Glomerular endothelial cell (primary cell): Measurements from ENCODE around the gene XRCC1. TPM values are rescaled to one million over a fixed set of nuclear protein-coding genes. Genes with fewer than 3 reads are reported as not detected.

Experiments
- DNase-seq: peaks from one replicate; pipeline ENCODE4 v3.0.0-alpha.2; 2011; ENCODE audit warnings: low read depth, low spot score; ENCODE audit errors: extremely low read depth
- total RNA-seq: library from RNA; depleted of rRNA; stranded (reverse); fragments of >200 nt; gene quantifications from 2 replicates; pipeline ENCODE4 v1.2.3, GENCODE V29; 2015

The XRCC1 gene
- total RNA-seq, 1 donor from 2014 or later, result 34.3 TPM

DNA sequence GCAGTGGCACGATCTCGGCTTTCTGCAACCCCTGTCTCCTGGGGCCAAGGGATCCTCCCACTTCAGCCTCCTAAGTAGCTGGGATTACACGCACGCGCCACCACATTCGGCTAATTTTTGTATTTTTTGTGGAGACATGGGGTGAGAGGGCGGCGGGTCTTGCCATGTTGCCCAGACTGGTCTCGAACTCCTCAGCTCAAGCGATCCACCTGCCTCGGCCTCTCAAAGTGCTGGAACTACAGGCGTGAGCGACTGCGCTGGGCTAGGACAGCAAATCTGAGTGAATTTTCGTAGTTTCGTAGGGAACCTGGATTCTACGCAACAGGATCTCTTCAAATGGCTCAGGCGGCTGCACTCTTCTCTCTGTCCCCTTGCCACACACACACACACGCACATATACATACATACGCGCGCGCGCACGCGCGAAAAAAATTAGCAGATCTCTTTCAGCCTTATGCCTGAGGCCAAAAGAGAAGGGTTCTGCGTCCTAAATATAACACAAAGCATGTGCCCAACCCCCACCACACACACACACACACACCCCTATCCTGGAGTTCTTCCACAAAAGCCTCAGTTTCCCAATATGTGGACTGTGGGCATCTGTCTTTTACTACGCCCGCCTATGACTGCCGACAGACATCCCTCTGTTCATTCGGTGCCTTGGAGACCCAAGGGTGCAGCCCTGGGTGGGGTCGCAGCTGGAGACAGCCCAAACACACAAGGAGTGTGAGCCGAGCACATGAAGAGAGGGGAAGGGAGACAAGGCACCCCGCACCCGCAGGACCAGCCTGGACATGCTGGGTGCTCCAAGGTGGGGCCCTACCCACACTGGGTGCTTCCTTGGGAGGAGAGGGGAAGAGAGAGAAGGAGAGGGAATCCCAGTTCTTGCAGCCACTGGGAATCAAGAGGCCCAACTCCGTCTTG lies 890 bp upstream of the XRCC1 start:
- DNase-seq, result no peak

- no peak for DNase-seq
Measured at GRCh38 chr19:43574424-43575155, 737 bp downstream of the XRCC1 start.

DNA sequence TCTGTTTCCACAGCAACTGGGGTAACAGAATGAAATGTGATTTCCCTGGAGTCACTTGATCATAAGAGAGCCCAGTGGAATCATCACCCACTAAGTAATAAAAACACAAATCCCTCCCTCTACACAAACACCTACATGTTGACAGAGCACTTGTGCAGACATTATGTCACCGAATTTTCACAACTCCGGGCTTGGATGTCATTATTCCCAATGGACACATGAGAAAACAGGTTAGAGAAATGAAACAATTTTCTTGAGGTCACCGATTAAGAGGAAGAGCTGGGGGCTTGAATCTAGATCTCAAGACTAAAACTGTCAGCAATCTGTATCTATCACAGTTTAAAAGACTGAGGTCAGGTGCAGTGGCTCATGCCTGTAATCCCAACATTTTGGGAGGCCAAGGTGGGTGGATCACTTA lies 3.1 kb downstream of the XRCC1 start:
- DNase-seq, result no peak

DNA sequence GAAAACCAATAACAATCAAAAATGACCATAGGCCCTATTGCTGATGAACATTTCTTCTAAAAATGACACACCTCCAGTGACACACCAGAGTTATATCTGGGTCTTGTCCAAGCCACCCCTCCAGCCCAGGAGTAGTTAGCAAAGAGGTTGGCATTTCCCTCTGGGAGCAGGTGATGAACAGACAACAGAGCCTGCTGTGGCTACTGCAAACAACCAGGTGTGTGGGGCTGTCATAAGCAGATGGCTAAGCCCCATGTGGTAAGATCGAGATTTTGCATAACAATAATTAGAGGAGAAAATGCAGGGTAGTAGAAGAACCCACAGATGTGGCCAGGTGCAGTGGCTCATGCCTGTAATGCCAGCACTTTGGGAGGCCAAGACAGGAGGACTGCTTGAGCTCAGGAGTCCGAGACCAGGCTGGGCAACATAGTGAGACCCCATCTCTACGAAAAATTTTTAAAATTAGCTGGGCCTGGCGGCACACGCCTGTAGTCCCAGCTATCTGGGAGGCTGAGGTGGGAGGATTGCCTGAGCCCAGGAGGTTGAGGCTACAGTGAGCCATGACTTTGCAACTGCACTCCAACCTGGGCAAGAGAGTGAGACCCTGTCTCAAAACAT lies 5.0 kb downstream of the XRCC1 start:
- DNase-seq, result no peak

GRCh38 chr19:43569657-43570056 lies 5.7 kb downstream of the XRCC1 start:
- DNase-seq, result no peak

GRCh38 chr19:43564800-43565199 lies 10.5 kb downstream of the XRCC1 start:
- DNase-seq, result no peak

GRCh38 chr19:43563816-43564457 lies 11.4 kb downstream of the XRCC1 start:
- no peak for DNase-seq

DNA sequence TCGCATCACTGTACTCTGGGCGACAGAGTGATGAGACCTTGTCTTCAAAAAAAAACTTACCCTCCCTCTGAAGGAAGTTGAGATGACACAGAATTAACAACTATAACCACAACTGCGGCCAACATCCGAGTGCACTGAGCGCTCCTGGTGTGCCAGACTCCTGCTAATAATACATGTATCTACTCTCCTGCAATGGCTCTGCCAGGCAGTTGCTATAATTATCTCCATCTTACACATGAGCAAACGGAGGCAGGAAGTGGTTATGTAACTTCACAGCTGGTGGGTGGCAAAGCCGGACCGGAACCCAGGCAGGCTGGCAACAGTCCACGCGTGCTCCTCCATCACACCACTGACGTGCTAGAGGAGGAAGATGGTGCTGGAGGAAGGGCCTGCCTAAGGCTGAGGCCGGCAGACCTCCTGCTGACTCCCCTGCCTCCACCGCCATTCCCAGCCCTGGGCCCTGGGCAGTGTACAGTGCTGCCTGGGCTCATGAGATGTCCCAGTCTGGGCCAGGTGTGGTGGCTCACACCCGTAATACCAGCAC lies 12.6 kb downstream of the XRCC1 start:
- no peak for DNase-seq

DNA sequence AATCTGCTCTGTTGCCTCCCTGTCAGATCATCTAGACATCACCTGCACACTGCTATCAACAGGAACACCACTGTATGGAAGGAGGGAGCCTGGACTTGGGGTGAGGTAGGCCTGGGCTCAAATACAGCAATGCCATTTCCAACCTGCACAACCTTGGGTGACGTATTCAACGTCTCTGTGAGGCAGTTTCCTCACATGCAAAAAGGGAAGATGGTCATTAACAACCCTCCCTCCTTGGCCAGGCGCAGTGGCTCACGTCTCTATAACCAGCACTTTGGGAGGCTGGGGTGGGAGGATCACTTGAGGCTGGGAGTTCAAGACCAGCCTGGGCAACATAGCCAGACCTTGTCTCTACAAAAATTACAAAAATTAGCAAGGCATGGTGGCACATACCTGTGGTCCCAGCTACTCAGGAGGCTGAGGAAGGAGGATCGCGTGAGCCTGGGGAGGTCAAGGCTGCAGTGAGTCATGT lies 13.1 kb downstream of the XRCC1 start:
- DNase-seq, result no peak

DNA sequence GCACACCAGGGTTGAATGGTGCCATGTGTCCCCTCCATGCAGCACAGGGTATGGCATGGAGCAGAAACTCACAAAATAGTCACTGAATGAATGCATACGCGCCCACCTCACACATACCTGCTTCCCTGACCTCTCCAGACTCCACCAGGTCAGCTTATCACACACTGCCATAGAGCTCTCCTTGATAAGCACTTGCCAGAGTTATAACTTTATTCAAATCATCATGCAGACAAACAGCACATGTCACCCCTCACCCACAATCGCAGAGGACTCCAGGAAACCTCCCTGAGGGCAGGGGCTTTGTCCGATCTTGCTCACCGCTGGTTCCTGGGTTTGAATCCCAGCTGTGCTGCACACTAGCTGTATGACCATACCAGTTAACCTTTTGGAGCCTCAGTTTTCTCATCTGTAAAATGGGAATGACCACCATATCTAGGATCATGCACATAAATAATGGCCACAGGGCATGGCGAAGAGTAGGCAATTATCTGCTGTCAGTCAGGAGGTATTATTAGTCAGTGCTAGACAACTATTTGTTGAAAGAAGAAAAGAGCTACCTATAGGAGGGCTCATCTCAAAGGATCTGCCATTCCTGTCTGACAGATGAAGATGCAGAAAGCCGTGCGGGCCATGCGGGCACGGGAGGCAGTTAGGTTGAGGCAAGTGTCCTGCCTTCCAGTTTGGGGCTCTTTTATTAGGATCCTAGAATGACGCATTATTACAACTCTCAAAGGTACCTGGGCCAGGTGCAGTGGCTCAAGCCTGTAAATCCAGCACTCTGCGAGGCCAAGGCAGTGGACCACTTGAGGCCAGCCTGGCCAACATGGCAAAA lies 14.0 kb downstream of the XRCC1 start:
- DNase-seq, result no peak

- DNase-seq, result no peak
Measured at GRCh38 chr19:43560687-43561086, 14.6 kb downstream of the XRCC1 start.

DNA sequence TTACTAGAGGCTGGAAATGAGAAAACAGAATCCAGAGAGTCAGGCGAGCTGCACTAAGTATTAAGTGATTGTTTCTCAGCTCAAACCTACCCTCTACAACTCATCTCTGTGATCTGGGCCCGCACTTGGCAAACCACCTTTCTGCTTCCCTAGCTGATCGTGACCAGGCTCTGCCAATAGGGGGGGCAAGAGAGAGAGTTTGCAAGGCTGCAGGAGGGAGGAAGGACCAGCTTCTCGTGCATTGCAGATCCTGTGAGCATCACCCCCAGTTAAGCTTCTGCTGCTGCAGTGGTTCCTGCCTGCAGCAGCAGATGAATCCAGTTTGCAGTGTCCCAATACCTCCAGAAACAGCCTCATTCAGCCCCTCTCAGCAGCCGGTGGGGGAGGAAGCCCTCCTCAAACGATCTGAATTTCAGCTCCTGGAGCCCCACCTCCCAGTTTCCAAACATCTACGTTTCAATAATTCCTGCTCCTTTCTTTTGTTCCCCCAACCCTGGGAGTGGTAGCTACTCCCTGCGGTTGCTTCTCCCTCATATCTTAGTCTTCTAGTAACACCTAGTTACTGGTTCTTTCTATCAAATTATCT lies 20.0 kb downstream of the XRCC1 start:
- DNase-seq, result peak; percentile 16

DNA sequence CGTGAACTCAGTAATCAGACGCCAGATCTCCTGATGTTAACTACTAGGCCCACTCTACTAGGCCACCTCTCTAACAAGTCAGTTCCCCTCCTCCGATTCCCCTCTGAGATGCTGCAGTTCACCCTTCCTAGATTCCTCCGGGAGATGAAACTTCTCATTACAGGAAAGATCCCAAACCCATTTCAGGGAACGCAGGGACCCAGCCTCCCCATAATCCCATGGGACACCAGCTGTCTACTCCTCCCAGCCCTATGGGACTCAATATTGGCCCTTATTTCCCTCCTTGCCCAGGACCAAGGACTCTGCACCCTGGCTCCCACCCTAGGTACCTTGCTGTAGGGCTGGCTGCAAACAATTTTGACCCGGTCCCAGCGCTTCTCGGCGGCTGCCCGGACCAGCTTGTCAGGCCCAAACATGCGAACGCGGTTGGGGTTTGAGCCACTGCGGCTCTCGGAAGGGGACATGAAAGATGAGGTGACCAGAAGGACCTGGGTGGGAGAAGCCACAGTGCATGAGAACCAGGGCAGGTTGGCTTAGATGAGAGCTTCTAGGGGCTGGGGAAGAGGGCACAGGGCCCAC lies 20.9 kb downstream of the XRCC1 start:
- DNase-seq, result no peak

DNA sequence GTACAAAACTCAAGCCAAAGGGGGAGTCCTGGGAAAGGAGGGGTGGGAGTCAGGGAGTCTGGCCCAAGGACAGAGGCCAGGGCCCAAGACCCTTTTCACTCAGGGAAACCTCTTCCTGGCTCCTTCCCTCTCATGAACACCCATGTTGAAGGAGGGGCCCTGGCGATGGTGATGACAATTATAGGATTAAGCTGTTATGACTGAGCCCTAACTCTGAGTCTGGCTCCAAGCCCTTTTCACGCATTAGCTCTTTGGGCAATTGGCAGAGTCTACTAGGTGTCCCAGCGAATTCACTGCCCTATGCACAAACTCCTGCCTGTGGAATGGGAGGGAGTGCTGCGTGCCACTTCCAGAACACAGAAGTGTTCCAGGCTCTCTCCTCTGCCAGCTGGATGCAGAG lies 21.7 kb downstream of the XRCC1 start:
- no peak for DNase-seq

GRCh38 chr19:43552616-43553015 lies 22.7 kb downstream of the XRCC1 start:
- no peak for DNase-seq

DNA sequence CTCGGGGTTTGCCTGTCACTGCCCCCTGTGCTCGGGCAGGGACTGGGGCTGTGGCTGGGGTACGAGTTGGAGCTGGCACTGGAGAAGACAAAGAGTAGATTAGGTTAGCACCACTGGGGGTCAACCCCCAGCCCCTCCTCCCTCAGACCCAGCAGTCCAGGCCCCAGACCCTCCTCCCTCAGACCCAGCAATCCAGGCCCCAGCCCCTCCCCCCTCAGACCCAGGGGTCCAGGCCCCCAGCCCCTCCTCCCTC lies 23.2 kb downstream of the XRCC1 start:
- DNase-seq, result no peak

DNA sequence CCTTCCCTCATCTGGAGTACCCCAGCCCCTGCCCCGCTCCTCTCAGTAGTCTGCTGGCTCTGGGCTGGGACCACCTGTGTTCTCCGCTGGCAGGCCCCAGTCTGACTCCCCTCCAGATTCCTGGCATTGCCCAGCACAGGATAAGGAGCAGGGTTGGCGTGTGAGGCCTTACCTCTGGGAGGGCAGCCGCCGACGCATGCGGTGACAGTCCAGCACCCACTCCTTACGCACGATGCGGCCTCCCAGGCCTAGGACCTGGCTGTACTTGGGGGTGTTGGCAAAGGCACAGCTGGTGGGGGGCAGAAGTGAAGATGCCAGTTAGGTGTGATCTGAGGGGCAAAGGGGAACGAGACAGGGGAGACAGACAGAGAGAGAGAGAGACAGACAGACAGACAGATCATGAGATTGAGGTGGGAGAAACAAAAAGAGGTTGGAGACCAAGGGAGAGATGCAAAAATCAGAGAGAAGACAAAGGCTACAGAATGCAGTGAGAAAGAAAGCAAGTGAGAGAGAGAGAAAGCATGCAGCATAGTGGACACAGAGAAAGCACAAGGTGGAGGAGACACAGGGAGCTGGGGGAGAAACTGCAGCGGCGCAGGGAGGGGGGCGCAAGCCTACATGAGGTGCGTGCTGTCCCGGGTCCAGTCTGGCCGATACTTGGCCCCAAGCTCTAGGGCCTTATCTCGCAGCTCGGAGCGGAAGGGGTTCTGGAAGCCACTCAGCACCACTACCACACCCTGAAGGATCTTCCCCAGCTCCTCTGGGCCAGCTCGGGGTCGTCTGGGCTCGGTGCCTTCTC lies 23.7 kb downstream of the XRCC1 start:
- DNase-seq, result no peak

- no peak for DNase-seq
Measured at GRCh38 chr19:43548706-43549105, 26.6 kb downstream of the XRCC1 start.
